HG02973 (cell line): ENCODE results near the gene OR52E2.

ENCODE experiments used
- ATAC-seq: cut with Tn5 transposase; IDR thresholded peaks from one replicate; pipeline ENCODE4 v1.9.1; 2021; ENCODE audit warnings: moderate library complexity; ENCODE audit not compliant: unreplicated experiment

The OR52E2 gene

GRCh38 chr11:5013012-5013411, 46.4 kb downstream of the OR52E2 start:
- ATAC-seq, result no peak

- no peak for ATAC-seq
Measured at GRCh38 chr11:5011254-5011653, 48.2 kb downstream of the OR52E2 start.
